Measurements from ENCODE around the gene ORC5.

- TF ChIP-seq CTCF (conservative IDR thresholded peaks at IDR 0.05 in 1 of 2, IDR thresholded peaks at IDR 0.05 in 1 of 2; ENCODE audit: low read depth in 1 of 2, low read length in 2 of 2) (no peak), EZH2 (IDR thresholded peaks at IDR 0.05; ENCODE audit: low read length, missing control alignments) (no peak)
These were observed 44.8 kb upstream of the ORC5 start for GRCh38 chr7:104252409-104253134.

All from fibroblast of lung (primary cell).